ENCODE measurements around the gene EXOC1. TPM values are rescaled to one million over a fixed set of nuclear protein-coding genes. Genes with fewer than 3 reads are reported as not detected.

Gene EXOC1
- total RNA-seq, 3 donors from 2014 or later: 37.4 to 54.4 (median 45.6) TPM

DNA sequence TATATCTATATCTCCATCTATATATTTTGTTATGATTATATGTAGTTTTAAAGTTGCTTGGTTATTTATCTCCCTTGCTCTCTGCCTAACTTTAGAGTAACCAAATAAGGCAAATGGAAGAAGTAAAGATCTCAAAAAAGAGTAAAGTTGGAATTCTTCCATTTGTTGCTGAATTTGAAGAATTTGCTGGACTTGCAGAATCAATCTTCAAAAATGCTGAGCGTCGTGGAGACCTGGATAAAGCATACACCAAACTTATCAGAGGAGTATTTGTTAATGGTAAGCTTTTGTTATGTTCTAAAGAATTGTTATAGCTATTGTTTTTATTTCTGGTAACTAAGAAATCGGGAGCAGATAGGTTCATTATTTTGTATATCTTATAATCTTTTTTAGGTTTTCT, 43.2 kb downstream of the EXOC1 start:
- no peaks in the 10 kb centered on the region for H3K4me1 ChIP-seq
- no peak for DNase-seq (ENCODE audit: low spot score in 2 of 2)
- intact Hi-C loops (cut with DNase I; ENCODE audit: low total_unique reads): no loop called here
- no peak overlapping the region for H3K27ac ChIP-seq
- no peaks in the 10 kb centered on the region for H3K9me3 ChIP-seq
- no peaks in the 10 kb centered on the region for H3K36me3 ChIP-seq
- H3K27me3 ChIP-seq: no peaks in the 10 kb centered on the region
- no peak overlapping the region for H3K4me3 ChIP-seq
- TF ChIP-seq POLR2A (IDR thresholded peaks at IDR 0.05) (no peak), POLR2AphosphoS5 (IDR thresholded peaks at IDR 0.05) (no peak)
- TF ChIP-seq, protein P1, sequence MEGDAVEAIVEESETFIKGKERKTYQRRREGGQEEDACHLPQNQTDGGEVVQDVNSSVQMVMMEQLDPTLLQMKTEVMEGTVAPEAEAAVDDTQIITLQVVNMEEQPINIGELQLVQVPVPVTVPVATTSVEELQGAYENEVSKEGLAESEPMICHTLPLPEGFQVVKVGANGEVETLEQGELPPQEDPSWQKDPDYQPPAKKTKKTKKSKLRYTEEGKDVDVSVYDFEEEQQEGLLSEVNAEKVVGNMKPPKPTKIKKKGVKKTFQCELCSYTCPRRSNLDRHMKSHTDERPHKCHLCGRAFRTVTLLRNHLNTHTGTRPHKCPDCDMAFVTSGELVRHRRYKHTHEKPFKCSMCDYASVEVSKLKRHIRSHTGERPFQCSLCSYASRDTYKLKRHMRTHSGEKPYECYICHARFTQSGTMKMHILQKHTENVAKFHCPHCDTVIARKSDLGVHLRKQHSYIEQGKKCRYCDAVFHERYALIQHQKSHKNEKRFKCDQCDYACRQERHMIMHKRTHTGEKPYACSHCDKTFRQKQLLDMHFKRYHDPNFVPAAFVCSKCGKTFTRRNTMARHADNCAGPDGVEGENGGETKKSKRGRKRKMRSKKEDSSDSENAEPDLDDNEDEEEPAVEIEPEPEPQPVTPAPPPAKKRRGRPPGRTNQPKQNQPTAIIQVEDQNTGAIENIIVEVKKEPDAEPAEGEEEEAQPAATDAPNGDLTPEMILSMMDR (IDR thresholded peaks at IDR 0.05): no peak

DNA sequence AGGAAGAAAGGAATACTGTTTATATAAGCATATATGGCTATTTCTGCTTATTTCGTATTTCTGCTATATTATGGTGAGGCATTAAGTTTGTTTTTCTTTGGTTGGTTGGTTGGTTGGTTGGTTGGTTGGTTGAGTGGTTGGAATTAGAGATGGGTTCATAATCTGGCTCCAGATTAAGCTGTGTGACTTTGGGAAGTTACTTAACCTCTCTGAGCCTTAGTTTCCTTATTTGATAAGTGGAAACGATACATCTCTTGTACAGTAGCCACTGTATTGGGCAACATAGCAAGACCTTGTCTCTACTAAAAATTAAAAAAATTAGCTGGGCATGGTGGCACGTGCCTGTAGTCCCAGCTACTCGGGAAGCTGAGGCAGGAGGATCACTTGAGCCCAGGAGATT, 49.2 kb downstream of the EXOC1 start:
- H3K4me1 ChIP-seq: no peaks in the 10 kb centered on the region
- H3K4me3 ChIP-seq: no peak overlapping the region
- TF ChIP-seq, protein P1 (IDR thresholded peaks at IDR 0.05): no peak
- TF ChIP-seq POLR2A (IDR thresholded peaks at IDR 0.05) (no peak), POLR2AphosphoS5 (IDR thresholded peaks at IDR 0.05) (no peak)
- DNase-seq (ENCODE audit: low spot score in 2 of 2): no peak
- intact Hi-C loops (cut with DNase I; ENCODE audit: low total_unique reads): no loop called here
- H3K27me3 ChIP-seq: no peaks in the 10 kb centered on the region
- H3K27ac ChIP-seq: no peak overlapping the region
- no peaks in the 10 kb centered on the region for H3K36me3 ChIP-seq
- no peaks in the 10 kb centered on the region for H3K9me3 ChIP-seq

DNA sequence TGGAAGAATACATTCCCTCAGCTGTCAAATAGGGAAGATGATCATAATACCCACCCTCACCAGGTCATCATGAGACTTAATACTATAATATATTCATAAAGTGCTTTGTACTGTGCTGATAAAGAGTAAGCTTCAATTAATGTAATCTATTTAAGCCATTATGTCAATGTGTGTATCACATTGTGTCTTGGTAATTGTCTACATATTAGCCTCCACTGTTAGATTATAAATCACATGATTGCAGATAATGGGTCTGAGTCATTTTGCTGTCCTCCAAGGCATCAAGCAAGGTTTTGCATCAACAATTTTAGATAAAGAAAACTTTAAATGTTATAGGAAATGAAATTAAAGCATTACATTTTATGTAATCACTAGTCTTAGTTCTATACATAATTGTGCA, 50.1 kb downstream of the EXOC1 start:
- H3K4me3 ChIP-seq: no peak overlapping the region
- H3K9me3 ChIP-seq: no peaks in the 10 kb centered on the region
- H3K27ac ChIP-seq: no peak overlapping the region
- TF ChIP-seq, protein P1 (IDR thresholded peaks at IDR 0.05): no peak
- TF ChIP-seq POLR2A (IDR thresholded peaks at IDR 0.05) (no peak), POLR2AphosphoS5 (IDR thresholded peaks at IDR 0.05) (no peak)
- no peaks in the 10 kb centered on the region for H3K36me3 ChIP-seq
- H3K4me1 ChIP-seq: no peaks in the 10 kb centered on the region
- DNase-seq (ENCODE audit: low spot score in 2 of 2): no peak
- intact Hi-C loops (cut with DNase I; ENCODE audit: low total_unique reads): no loop called here
- no peaks in the 10 kb centered on the region for H3K27me3 ChIP-seq

DNA sequence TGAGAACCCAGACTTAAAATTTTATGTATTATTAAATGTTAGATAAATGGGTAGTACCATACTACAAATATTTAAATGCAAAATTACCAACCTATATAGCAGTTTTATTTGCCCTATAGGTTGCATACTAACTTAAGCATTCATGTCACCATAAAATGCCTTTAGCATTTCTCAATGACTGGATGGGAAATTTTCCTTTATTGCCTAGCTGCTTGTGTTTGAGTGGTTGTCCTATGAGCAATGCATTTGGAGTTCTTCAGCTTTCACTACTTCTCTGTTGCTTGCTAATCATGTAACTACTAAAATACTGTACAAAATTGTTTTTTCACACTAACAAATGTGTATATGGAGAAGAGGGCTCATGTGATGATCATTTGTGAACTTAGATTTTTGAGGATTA, 51.1 kb downstream of the EXOC1 start:
- no peaks in the 10 kb centered on the region for H3K36me3 ChIP-seq
- H3K9me3 ChIP-seq: no peaks in the 10 kb centered on the region
- TF ChIP-seq, protein P1 (IDR thresholded peaks at IDR 0.05): no peak
- no peak for TF ChIP-seq POLR2AphosphoS5 (IDR thresholded peaks at IDR 0.05)
- no peak for TF ChIP-seq POLR2A (IDR thresholded peaks at IDR 0.05)
- no peak overlapping the region for H3K4me3 ChIP-seq
- intact Hi-C loops (cut with DNase I; ENCODE audit: low total_unique reads): no loop called here
- H3K4me1 ChIP-seq: no peaks in the 10 kb centered on the region
- H3K27me3 ChIP-seq: no peaks in the 10 kb centered on the region
- DNase-seq (ENCODE audit: low spot score in 2 of 2): no peak
- H3K27ac ChIP-seq: no peak overlapping the region

DNA sequence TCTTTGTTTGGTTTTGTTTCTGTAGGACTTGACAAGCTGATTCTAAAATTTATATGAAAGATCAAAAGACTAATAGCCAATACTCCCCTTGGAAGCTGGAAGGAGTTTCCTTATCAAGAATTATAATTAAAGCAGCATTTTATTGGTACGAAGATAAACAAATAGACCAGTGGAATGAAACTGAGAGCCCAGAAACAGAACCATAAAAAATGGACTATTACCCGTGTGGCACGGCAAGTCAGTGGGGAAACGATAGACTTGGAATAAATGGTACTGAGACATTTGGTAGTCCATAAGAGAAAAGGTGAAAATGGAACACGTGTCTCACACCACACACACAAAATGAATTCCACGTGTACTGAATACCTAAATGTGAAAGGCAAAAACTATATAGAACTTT, 52.9 kb downstream of the EXOC1 start:
- TF ChIP-seq POLR2AphosphoS5 (IDR thresholded peaks at IDR 0.05) (no peak), POLR2A (IDR thresholded peaks at IDR 0.05) (no peak)
- TF ChIP-seq, protein P1 (IDR thresholded peaks at IDR 0.05): no peak
- H3K36me3 ChIP-seq: no peaks in the 10 kb centered on the region
- H3K9me3 ChIP-seq: no peaks in the 10 kb centered on the region
- H3K27me3 ChIP-seq: no peaks in the 10 kb centered on the region
- no peak overlapping the region for H3K4me3 ChIP-seq
- intact Hi-C loops (cut with DNase I; ENCODE audit: low total_unique reads): no loop called here
- no peaks in the 10 kb centered on the region for H3K4me1 ChIP-seq
- DNase-seq (ENCODE audit: low spot score in 2 of 2): no peak
- no peak overlapping the region for H3K27ac ChIP-seq
